Pancreas (tissue), 10 donors: ENCODE results near the gene DCLRE1A. TPM values are rescaled to one million over a fixed set of nuclear protein-coding genes. Genes with fewer than 3 reads are reported as not detected.
"Not testable (repeated sequence)": the region's sequence is repeated elsewhere in the genome, so short reads cannot be mapped to it uniquely, and the experiment has no call there.

Experiments
- ATAC-seq, 4 donors: fragments of 200-7000 bp; cut with Tn5 transposase; one replicate each; pipeline versions ENCODE4 v1.8.0 to v1.9.1; 2020; ENCODE audit warnings: mild to moderate bottlenecking in 4 of 4, moderate library complexity in 4 of 4
- DNase-seq, 6 donors: peaks; one replicate each; pipeline ENCODE4 v3.0.0-alpha.2; 2020
- FAIRE-seq: peaks from 2 replicates; lab custom pipeline; 2012; peaks lifted over from hg19 to GRCh38; lab: Jason Lieb, UNC
- H3K27ac ChIP-seq, 4 donors: fragments of 200-600 bp; sonication (generic); 1 replicate in 3 of 4; 2 replicates in 1 of 4; pipeline versions ENCODE4 v1.5.0 to v1.8.0; 2020
- H3K27me3 ChIP-seq, 4 donors: fragments of 200-600 bp; one replicate each; pipeline ENCODE4 v1.8.0; 2021
- H3K36me3 ChIP-seq, 3 donors: fragments of 200-600 bp; sonication (generic) in 1 of 3; one replicate each; pipeline versions ENCODE4 v1.5.0 to v1.8.0; 2020 to 2021
- H3K4me1 ChIP-seq, 3 donors: fragments of 200-600 bp; one replicate each; pipeline ENCODE4 v1.8.0; 2021
- H3K4me3 ChIP-seq, 4 donors: fragments of 200-600 bp; sonication (generic) in 2 of 4; one replicate each; pipeline versions ENCODE4 v1.5.0 to v1.8.0; 2020 to 2021
- H3K9me3 ChIP-seq, 4 donors: fragments of 200-600 bp; one replicate each; pipeline ENCODE4 v1.8.0; 2021
- CTCF ChIP-seq, 4 donors: fragments of 200-600 bp; sonication (generic) in 3 of 4; IDR thresholded peaks; one replicate each; pipeline versions ENCODE4 v1.5.0 to v1.8.0; 2021; ENCODE audit warnings: antibody characterized with exemption in 4 of 4
- WGBS, 2 donors: extraction: QIAGEN DNeasy Blood & Tissue Kit; methylation state at CpG; one replicate each; pipeline ENCODE4 v1.1.7; 2013; 5-methylcytosine and 5-hydroxymethylcytosine counted together
- intact Hi-C, 3 donors: fragments of 100-400 bp; cut with DNase I; formaldehyde crosslinking; loops; one replicate each; pipeline versions ENCODE4 v1.11.1 to v1.14.2; 2022
- polyA plus RNA-seq, 2 donors: library from polyadenylated mRNA; stranded (reverse); fragments of 200-250 nt; gene quantifications; one replicate each; pipeline ENCODE4 v1.2.3, GENCODE V29; 2013
- total RNA-seq, 6 donors: library from RNA; stranded (reverse); fragmentation: NEBNext Ultra II Directional in 4 of 6; extraction: Animal tissue kit (Norgen Biotek cat#: 25700) in 4 of 6; gene quantifications; one replicate each; pipeline versions ENCODE4 v1.2.1 to v1.2.4, GENCODE V29; 2021 to 2023
- donor health status: healthy with polysubstance abuse.
- donor health status: DM: no; HTN: no; CAD: no; lungs with moderate emphysema.
- donor health status: DM: no; HTN: no; CAD: no.
- donor health status: control.
- donor health status: control.
- donor health status: Bipolar disorder and iron deficiency.
- donor health status: DM: yes; HTN: yes; CAD: no.
- donor health status: DM: no; HTN: no; CAD: no.
- donor health status: DM: no; HTN: no; CAD: no.
- donor health status: DM: yes; HTN: yes; CAD: no.

The DCLRE1A gene
- total and polyA plus RNA-seq, 8 donors, result 2.4 to 5.7 (median 4.0) TPM

- Histone ChIP-seq H3K36me3 (no peaks in the 10 kb centered on the region), H3K9me3 (no peaks in the 10 kb centered on the region), H3K27ac (no peak overlapping the region), H3K4me3 (no peak overlapping the region), H3K4me1 (peaks cover 0 to 10% (median 0%) of the 10 kb centered on the region in 3 donors), H3K27me3 (no peaks in the 10 kb centered on the region)
- intact Hi-C loops, result no loop called here
- ATAC-seq (no peak), FAIRE-seq (no peak), DNase-seq (no peak)
- TF ChIP-seq CTCF (IDR thresholded peaks at IDR 0.05), result no peak
- WGBS, 2 donors, result 24 to 28% methylated on average over 4 of the region's 4 CpGs
Observed at GRCh38 chr10:113823389-113823788, 30.5 kb downstream of the DCLRE1A start.

GRCh38 chr10:113822174-113822573 is 31.7 kb downstream of the DCLRE1A start:
- H3K4me3 ChIP-seq, result no peak overlapping the region
- H3K27ac ChIP-seq, result no peak overlapping the region
- peaks cover 0 to 10% (median 2%) of the 10 kb centered on the region in 3 donors for H3K4me1 ChIP-seq
- no peaks in the 10 kb centered on the region for H3K9me3 ChIP-seq
- FAIRE-seq, result no peak
- no peaks in the 10 kb centered on the region for H3K27me3 ChIP-seq
- H3K36me3 ChIP-seq, result no peaks in the 10 kb centered on the region
- 95 to 96% methylated on average over 7 of the region's 7 CpGs for WGBS, 2 donors
- no peak for TF ChIP-seq CTCF (IDR thresholded peaks at IDR 0.05)
- no peak for ATAC-seq
- no peak for DNase-seq
- intact Hi-C loops, result no loop called here

GRCh38 chr10:113821306-113821705 is 32.6 kb downstream of the DCLRE1A start:
- H3K9me3 ChIP-seq, H3K36me3 ChIP-seq, DNase-seq, ATAC-seq, H3K4me3 ChIP-seq, H3K27me3 ChIP-seq, H3K27ac ChIP-seq, FAIRE-seq, intact Hi-C loops: not testable (repeated sequence)
- peaks cover 4 to 12% (median 5%) of the 10 kb centered on the region in 3 donors for H3K4me1 ChIP-seq
- whole genome bisulfite sequencing, 2 donors, result 75 to 87% methylated on average over 3 of the region's 3 CpGs

- intact Hi-C loops, result no loop called here
- Histone ChIP-seq H3K27me3 (no peaks in the 10 kb centered on the region), H3K9me3 (no peaks in the 10 kb centered on the region), H3K4me3 (no peak overlapping the region), H3K4me1 (peaks cover 4 to 15% (median 6%) of the 10 kb centered on the region in 3 donors), H3K36me3 (no peaks in the 10 kb centered on the region), H3K27ac (no peak overlapping the region)
- FAIRE-seq (no peak), ATAC-seq (peak in 1 of 4 donors; percentile 11), DNase-seq (no peak)
- WGBS, 2 donors, result 67 to 68% methylated on average over 8 of the region's 8 CpGs
- TF ChIP-seq CTCF (IDR thresholded peaks at IDR 0.05), result no peak
Observed at GRCh38 chr10:113820507-113820906, 33.4 kb downstream of the DCLRE1A start.

GRCh38 chr10:113819989-113820388 is 33.9 kb downstream of the DCLRE1A start:
- no peak for ATAC-seq
- no peaks in the 10 kb centered on the region for H3K9me3 ChIP-seq
- DNase-seq, result no peak
- H3K4me1 ChIP-seq, result peaks cover 4 to 15% (median 6%) of the 10 kb centered on the region in 3 donors
- H3K4me3 ChIP-seq, result no peak overlapping the region
- no peaks in the 10 kb centered on the region for H3K36me3 ChIP-seq
- no peak for FAIRE-seq
- no peak for TF ChIP-seq CTCF (IDR thresholded peaks at IDR 0.05)
- 88 to 92% methylated on average over 4 of the region's 4 CpGs for WGBS, 2 donors
- intact Hi-C loops, result no loop called here
- no peaks in the 10 kb centered on the region for H3K27me3 ChIP-seq
- no peak overlapping the region for H3K27ac ChIP-seq

GRCh38 chr10:113814700-113815099 is 39.2 kb downstream of the DCLRE1A start:
- H3K27me3 ChIP-seq, H3K4me3 ChIP-seq, FAIRE-seq, H3K36me3 ChIP-seq, intact Hi-C loops, H3K9me3 ChIP-seq, H3K27ac ChIP-seq, ATAC-seq, H3K4me1 ChIP-seq, DNase-seq: not testable (repeated sequence)
- WGBS, 2 donors, result 75 to 93% methylated on average over 1 of the region's 1 CpG
